Measurements from ENCODE around the gene MAP2K1.
A peak's percentile ranks its signal among the peaks of the same experiment; 100 is the strongest.
"Not testable (repeated sequence)": the region's sequence is repeated elsewhere in the genome, so short reads cannot be mapped to it uniquely, and the experiment has no call there.

Gene MAP2K1

DNA sequence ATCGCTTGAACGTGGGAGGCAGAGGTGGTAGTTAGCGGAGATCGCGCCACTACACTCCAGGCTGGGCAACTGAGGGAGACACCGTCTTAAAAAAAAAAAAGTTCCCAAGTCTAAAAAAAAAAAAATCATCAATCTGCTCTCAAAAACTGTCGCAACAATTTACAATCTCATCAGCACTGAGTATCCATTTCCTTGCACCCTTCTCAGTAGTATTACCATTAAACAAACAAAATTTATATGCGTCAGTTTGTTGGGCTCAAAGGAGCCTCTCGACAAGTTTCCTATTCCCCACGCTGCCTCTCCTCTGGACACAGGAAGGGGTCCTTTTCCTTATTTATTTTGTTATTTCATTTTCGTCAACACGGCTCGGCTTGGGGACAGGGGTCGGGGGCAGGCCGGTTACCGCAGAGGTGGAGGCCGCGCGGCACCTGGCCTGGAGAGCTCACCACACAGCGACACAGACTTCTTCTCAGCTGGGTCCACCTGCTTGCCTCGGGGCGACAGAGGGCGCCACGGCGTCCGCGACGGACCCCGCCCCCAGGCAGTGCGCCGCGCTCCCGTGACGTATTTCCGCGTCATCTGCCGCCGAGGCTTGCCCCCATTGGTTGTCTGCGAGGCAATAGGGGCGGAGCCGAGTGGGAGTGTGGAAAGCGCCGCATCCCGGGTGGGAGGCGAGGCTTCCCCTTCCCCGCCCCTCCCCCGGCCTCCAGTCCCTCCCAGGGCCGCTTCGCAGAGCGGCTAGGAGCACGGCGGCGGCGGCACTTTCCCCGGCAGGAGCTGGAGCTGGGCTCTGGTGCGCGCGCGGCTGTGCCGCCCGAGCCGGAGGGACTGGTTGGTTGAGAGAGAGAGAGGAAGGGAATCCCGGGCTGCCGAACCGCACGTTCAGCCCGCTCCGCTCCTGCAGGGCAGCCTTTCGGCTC is at the start of gene MAP2K1:
MAP2K1 (plus strand) TSS at position 709 of the 920 bp plus-strand sequence. CDS start 436 bp downstream, outside the sequence.
- peak; percentile 48 for DNase-seq

DNA sequence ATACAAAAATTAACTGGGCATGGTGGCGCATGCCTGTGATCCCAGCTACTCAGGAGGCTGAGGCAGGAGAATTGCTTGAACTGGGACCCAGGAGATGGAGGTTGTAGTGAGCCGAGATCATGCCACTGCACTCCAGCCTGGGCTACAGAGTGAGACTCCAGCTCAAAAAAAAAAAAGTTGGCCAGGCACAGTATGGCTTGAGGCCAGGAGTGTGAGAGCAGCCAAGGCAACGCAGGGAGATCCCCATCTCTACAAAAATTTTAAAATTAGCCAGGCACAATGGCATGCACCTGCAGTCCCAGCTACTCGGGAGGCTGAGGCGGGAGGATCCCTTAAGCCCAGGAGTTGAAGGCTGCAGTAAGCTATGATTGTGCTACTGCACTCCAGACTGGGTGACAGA is 38.2 kb upstream of the MAP2K1 start:
- not testable (repeated sequence) for DNase-seq

DNA sequence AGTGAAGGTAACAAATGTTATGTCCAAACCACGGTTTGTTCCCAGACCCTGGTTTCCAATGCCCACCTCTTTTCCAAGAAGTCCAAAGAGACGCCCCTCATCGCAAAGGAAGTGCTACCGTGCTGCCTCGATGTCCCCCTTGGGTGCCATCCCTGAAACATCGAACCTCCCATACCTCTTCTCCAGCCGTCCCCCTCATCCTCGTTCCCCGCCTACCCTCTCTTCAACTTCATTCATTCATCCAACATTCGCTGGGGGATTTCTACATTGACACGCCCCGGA is 30.7 kb upstream of the MAP2K1 start:
- no peak for DNase-seq

DNA sequence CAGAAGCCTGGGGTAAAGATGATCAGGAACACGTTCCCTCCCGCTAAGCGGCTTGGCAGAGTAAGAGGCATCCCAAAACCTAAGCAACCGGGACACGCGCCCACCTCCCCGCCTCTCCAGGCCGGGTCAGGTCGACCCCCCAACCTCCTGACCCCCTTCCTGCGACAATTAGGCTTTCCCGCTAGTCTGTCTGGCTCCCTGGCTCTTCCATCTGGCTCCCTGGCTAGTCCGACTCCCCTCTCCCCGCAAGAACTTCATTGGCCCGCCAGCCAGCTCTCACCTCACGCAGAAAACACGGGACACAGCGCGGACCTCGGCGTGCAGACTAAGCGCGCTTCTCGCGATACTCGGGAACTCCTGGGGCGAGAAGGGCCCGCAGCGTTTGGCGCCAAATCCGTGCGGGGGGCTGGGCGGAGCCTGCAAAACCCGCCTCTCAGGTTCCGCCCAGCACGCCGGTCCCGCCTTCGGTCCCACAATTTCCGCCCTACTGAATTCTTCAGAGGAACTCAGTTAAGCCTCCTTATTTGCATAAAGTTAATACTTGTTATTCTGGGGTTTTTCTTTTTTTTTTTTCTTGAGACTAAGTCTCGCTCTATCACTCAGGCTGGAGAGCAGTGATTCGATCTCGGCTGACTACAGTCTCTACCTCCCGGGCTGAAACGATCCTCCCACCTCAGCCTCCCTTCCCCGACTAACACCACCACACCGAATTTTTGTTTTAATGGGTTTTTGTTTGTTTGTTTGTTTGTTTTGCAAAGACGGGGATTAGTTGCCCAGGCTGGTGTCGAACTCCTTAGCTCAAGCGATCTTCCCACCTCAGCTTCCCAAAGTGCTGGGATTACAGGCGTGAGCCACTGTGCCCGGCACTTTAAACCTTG is 30.1 kb upstream of the MAP2K1 start, which contains the start of gene TIPIN:
TIPIN (minus strand) TSS at position 327 of the 878 bp plus-strand sequence. CDS start 3,738 bp downstream, outside the sequence.
- DNase-seq, result peak; percentile 33

DNA sequence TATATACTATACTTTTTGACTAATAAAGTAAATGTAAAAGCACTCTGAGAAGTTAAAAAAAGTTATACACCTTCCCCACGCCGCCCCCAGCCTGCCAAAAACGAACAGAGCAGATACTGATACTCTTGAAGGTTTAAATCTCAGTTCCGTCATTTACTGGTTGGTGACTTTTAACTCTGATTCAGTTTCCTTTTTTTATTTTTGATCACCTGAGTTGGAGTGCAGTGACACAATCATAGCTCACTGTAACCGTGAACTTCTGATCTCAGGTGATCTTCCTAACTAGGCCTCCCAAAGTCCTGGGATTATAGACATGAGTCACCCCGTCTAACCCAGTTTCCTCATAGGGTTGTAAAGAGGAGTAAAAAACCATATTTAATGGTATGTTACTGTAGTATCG is 27.0 kb upstream of the MAP2K1 start:
- no peak for DNase-seq

DNA sequence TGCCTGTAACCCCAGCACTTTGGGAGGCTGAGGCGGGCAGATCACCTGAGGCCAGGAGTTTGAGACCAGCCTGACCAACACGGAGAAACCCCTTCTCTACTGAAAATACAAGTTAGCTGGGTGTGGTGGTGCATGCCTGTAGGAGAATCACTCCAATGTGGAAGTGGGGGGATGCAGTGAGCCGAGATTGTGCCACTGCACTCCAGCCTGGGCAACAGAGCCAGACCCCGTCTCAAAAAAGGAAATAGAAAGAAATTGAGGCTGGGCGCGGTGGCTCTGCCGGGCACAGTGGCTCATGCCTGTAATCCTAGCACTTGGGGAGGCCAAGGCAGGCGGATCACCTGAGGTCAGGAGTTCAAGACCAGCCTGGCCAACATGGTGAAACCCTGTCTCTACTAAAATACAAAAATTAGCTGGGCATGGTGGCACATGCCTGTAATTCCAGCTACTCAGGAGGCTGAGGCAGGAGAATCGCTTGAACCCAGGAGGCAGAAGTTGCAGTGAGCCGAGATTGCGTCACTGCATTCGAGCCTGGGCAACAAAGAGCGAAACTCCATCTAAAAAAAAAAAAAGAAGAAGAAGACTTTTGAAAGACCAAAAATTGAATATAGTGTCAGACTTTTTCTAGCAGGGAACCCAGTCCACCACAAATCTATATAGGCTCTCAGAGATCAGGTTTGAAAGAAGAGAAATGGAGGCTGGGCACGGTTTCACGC is 24.8 kb upstream of the MAP2K1 start:
- not testable (repeated sequence) for DNase-seq

DNA sequence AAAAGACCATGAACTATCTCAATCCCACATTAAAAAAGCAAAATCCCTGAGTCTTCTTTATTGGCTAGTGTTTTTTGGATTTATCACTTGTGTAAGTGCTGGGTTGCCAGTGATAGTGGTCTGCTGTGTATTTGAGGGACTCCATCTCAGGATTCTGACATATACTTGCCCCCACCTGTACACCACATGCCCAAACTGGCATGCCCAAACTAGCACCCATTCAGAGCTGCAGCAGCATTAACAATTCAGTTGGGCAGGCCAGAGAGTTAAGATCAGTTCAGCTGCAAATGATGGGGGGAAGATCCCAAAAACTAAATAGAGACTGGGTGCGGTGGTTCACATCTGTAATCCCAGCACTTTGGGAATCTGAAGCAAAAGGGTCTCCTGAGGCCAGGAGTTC is 23.9 kb upstream of the MAP2K1 start:
- no peak for DNase-seq

DNA sequence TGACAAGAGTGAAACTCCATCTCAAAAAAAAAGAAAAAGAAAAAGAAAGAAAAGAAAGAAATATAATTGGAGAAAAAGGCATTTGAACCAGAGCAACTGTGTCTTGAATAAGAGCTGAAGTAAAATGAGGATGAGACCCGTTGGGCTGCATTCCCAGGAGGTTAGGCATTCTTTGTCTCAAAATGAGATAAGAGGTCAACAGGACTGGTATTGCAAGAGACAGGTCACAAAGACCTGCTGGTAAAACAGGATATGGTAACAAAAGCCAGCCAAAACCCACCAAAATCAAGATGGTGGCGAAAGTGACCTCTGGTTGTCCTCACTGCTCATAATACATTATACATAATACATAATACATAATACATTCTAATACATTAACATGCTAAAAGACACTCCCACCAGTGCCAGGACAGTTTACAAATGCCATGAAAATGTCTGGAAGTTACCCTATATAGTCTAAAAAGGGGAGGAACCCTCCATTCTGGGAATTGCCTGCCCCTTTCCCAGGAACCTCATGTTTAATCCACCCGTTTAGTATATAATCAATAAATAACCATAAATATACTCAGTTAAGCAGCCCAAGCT is 21.7 kb upstream of the MAP2K1 start:
- DNase-seq, result no peak

DNA sequence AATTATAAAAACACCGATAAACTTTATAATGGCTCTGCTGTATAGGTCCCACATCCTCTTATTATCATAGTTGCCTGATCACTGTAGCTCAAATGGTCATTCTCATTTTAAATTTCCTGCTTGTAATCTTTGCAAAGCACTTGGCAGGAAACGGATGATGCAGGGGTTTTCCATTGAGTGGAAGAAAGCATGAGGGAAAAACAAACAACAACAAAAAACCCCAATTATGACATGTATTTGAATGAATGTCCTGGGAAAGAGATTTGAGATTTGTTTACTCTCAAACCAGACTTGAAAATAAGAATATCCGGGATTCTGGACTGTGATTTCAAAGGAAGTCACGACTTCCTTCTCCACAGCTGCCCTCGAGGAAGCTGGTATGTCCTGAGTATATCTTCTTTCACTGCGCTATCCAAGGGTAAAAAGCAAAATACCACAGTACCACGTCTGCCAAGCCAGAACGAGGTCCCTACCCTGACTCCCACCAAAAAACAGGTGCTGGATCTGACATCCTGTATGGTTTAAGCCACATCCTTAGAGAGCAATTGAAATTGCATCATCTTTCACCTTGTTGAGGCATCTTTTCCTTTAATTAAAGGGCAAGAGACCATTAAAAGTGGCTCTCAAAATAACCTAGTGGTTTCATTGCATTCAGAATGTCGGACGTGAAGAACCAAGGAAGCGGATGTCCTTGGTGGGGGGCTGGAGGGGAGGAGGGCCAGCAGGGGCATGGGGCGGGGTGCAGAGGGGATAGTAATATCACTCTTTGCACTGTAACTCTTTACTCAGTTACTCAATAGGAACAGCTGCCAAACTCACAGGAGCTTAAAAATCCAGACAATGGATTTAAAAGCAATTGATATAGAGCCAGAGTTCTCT is 16.7 kb upstream of the MAP2K1 start:
- peak; percentile 55 for DNase-seq

DNA sequence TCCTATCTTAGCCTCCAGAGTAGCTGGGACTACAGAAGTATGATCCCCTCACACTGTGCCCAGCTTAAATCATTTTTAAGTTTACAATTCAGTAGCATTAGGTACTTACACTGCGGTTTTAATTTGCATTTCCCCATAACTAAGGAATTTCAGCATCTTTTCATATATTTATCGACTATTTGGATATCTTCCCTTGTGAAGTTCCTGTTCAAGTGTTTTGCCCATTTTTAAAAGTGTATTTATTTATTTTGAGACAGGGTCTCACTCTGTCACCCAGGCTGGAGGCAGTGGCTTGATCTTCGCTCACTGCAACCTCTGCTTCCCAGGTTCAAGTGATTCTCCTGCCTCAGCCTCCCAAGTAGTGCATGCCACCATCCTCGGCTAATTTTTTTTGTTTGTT is 12.5 kb upstream of the MAP2K1 start:
- DNase-seq, result no peak

DNA sequence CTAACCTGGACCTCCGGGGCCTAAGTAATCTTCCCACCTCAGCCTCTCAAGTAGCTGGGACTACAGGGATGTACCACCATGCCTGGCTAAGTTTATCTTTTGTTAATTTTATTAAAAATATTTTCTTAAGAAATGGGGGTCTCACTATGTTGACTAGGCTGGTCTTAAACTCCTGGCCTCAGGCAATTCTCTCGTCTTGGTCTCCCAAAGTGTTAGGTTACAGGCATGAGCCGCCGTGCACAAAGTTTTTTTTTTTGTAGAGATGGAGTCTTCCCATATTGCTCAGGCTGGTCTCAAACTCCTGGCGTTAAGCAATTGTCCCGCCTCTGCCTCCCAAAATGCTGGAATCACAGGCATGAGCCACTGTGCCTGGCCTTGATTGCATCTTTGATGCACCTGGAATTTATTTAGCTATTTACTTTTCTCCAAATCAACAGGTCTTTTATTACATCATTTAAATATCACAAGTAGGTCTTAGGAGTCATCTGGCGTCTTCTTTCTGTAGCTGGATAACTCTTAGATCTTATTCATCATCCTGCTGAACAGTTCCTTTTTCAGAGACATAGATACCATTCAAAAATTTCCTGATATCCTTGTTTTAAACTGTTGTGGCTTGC is 7.8 kb upstream of the MAP2K1 start:
- DNase-seq, result no peak

DNA sequence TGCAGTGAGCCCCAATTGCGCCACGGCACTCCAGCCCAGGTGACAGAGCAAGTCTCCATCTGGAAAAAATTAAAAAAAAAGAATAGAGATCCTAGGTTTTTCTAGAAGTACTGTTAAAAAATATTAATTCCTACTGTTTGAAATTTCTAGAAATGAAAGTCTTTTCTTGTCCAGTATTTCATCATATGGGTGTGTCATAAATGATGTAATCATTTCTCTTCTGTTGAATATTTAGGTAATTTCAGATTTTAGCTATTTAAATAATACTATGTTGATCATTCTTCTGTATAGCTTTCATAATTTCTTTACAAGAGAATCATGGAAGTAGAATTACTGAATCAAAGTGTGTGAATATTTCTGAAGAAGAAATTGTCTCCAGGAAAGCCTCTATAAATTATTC is 5.3 kb upstream of the MAP2K1 start:
- not testable (repeated sequence) for DNase-seq

DNA sequence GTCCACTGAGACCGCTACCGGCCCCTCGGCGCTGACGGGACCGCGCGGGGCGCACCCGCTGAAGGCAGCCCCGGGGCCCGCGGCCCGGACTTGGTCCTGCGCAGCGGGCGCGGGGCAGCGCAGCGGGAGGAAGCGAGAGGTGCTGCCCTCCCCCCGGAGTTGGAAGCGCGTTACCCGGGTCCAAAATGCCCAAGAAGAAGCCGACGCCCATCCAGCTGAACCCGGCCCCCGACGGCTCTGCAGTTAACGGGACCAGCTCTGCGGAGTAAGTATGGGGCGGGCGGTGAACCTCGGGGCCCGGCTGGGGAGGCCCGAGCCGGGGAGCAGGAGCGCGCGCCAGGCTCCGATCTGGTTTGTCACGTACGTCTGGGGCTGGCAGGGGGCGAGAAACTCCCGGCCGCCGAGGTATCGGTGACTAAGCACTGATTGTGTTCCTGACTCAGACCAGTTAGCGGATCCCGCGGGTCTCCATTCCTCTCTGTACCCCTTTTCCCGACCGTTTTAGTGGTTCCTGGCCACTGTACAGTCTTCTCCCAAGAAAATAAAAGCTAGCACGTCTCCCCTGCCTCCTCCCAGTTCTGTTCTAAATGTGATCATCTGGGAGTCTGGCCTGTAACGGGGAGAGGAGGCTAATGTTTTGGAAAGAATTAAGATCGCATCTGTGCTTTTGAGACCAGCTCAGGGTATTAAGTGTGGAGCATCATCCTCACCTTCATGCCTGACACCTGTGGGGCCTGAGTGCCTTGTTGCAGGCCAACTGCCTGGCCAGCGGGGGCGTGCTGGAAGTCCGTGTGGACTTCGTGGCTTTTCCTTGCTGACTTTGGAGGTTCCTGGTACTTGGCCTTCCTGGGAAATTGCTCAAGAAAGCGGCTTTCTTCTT is 691 bp downstream of the MAP2K1 start:
- DNase-seq, result no peak

DNA sequence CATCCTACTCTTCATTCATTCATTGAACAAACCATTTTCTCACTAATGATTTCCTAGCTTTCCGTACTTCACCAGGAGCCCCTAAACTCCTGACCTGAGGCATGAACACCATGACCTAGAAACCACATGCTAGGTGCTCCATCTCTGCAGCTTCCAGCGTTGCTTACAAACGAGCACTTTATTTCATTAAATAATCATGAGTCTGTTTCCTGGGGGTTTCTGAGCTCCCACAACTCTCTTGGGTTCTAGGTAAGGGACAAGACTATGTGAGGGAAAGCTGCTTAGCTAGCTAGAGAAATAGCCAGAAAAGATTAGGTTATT is 1.3 kb downstream of the MAP2K1 start:
- DNase-seq, result no peak

DNA sequence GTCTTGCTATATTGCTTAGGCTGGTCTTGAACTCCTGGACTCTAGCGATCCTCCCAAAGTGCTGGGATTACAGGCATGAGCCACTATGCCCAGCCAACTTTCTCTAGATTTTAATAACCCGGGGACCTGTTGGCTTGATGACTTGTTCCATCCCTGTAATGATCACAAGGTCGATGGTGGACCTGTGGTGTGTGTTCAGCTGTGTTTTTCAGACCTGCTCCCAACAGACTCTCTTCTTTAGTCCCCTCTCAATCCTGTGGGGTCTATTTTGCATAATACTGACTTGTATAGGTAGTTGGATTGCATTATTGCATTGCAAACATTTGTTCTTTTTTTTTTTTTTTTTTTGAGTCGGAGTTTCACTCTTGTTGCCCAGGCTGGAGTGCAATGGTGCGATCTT is 1.9 kb downstream of the MAP2K1 start:
- DNase-seq, result no peak

DNA sequence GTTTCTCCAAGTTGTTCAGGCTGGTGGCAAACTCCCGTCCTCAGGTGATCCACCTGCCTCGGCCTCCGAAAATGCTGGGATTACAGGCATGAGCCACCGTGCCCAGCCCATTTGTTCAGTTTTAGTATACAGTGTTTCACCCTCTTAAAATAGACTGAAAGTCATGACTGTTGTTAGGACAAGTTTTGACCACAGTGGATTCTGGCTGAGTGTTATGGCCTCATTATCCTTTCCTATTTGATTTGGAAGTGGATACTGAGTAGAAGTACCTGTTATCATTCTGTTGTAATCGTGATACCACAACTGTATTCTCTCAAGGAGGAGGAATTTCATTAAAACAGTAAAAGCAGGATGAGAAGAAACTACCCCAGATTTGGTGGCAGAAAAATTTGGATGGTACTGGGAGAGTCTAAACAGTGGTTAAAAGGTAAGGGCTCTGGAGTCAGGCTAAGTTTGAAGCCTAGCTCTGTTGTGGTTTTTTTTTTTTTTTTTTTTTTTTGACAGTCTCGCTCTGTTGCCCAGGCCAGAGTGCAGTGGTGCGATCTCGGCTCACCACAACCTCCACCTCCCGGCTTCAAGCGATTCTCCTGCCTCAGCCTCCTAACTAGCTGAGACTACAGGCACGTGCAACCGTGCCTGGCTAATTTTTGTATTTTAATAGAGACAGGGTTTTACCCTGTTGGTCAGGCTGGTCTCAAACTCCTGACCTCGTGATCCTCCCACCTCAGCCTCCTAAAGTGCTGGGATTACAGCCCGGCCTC is 2.6 kb downstream of the MAP2K1 start:
- DNase-seq, result no peak

DNA sequence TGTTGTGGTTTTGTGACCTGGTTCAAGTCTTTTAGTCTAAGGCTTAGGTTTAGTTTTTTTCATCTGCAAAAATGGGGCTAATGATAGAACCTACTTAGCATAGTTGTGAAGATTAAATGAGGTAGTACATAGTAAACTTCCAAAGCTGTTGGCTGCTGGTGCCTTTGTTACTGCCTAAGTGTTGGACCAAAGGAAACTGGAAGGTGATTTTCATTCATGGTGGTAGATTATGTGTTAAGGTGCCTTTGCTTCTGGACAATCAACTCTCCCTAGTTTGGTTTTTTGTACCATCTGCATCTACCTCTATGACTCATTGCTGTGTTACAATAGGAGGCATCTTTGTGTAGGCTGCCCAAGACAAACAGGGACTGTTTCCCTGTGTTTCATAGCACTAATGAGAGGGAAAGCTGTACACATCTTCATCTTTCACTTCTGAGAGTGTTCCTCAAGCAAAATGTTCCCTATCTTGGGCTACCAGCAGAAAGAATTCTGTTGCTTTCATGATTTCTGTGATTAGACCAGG is 3.2 kb downstream of the MAP2K1 start:
- no peak for DNase-seq

DNA sequence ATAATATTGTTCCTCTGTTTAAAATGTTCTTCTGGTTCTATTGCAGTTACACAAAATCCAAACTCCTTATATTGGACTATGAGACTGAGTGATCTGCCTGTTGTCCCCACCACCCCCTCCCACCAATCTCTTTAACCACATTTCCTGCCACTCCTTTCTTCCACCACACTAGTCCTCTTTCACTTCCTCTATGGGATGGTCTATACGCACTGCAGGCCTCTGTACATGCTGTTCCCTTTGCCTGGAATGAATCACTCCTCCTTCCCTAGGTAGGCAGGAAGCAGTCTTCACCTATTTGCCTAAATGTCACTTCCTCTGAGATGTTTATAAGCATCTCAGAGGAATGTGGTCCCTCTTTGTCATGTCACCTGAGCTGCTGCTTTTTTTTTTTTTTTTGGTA is 4.0 kb downstream of the MAP2K1 start:
- no peak for DNase-seq

DNA sequence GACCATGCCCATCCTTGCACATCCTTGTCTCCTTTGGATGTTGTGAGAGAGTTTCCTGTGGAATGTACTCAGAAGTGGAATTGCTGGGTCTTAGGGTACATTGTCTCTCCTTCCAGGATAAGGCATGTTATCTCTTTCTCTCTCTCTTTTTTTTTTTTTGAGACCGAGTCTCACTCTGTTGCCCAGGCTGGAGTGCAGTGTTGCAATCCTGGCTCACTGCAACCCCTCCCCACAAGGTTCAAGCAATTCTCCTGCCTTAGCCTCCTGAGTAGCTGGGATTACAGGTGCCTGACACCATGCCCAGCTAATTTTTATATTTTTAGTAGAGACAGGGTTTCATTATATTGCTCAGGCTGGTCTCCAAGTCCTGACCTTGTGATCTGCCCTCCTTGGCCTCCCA is 6.3 kb downstream of the MAP2K1 start:
- not testable (repeated sequence) for DNase-seq

Data from NCI-H2029 treated with DMSO at 0.1 percent for 48 hours (cell line).